ENCODE results near the gene ARMC5.
"Not testable (repeated sequence)": the region's sequence is repeated elsewhere in the genome, so short reads cannot be mapped to it uniquely, and the experiment has no call there.

The ARMC5 gene

DNA sequence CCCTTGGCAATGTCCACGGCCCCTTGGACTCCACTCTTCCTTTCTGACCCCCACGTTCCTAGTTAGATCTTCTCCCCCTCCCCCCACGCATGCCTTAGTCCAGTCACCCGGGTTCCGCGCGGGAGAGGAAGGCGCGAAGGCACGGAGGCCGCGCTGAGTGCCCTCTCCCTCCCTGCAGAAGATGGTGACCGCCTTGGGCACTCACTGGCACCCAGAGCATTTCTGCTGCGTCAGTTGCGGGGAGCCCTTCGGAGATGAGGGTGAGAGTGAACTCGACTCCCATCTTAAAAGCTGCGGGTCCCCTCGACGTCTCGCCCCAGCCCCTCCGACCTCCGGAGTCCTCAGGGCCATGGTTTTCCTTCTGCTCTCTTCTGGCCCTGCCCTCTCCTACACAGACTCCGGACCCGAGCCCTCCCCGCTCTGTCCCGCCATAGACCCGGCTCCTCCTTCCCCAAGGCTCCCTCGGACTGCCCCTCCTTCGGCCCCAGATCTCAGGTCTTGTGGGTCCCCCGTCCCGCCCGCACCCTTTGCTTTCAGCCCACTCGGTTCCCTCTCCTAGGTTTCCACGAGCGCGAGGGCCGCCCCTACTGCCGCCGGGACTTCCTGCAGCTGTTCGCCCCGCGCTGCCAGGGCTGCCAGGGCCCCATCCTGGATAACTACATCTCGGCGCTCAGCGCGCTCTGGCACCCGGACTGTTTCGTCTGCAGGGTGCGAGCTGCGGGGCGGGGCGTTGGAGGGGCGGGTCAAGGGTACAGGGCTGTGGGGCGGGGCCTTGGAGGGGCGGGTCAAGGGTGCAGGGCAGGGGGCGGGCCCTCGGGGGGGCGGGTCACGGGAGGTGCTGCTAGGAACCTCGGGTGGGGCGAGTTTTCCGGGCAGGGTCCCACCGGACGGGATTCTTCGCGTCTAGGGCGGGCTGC, 17.3 kb downstream of the ARMC5 start:
- DNase-seq (ENCODE audit: low spot score) = peak; percentile 52

DNA sequence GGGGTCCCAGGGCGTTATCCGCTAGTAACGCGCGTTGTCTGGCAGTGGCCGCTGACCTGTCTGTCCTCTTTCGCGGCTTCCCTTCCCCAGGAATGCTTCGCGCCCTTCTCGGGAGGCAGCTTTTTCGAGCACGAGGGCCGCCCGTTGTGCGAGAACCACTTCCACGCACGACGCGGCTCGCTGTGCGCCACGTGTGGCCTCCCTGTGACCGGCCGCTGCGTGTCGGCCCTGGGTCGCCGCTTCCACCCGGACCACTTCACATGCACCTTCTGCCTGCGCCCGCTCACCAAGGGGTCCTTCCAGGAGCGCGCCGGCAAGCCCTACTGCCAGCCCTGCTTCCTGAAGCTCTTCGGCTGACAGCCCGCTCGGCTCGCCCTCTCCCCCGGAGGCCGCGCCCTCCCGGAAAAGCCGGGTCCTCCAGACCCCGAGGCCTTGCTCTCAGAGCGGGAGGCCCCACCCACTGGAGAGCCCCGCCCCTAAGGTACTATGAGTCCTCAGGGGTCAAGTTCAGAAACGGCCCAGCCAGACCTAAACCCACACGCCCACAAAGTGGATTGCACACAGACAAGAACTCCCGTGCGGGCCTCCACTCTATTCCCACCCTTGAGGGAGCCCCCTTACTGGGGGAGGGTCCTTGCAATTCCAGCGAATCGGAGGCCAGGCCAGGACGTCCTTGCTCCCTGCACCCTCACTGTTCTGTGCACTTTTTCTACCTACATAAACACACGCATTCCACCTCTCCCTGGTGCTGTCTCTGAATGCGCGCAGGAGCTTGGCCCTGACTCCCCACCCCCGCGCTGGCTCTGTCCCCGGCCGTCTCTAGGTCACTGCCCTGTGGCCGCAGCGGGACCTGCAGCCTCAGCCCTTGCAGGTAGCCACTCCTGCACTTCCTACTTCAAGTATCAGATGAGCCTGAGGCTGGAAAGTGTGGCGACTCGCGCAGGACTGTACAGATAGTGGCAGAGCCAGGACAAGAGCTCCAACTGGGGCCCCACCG, 18.2 kb downstream of the ARMC5 start:
- peak; percentile 47 for DNase-seq (ENCODE audit: low spot score)

DNA sequence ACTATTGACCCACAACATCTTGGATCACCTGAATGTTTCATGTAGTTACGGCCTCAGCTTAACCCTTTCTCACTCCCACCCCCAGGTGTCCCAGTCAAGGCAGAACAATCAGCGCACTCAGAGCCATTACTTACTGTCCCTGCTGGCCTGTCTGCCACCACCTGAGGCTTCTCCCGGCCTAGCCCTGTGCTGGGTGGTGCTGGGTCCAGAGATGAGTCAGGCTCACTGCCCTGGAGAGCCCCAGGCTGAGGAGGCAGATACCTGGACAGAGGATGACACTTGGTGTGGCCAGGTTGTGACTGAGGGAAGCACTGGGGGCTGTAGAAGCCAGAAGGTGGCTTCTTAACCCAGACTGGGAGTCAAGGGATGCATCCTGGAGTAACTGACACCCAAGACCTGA, 19.7 kb downstream of the ARMC5 start:
- no peak for DNase-seq (ENCODE audit: low spot score)

- DNase-seq (ENCODE audit: low spot score) = no peak
Observed at GRCh38 chr16:31479751-31480150, 20.4 kb downstream of the ARMC5 start.

- peak; percentile 21 for DNase-seq (ENCODE audit: low spot score)
Observed at GRCh38 chr16:31480851-31481536, 21.7 kb downstream of the ARMC5 start.

GRCh38 chr16:31483081-31483480, 23.8 kb downstream of the ARMC5 start, which contains the start of gene SLC5A2:
Gene SLC5A2 (plus strand): TSS chr16:31483123. CDS start chr16:31483137, 14 bp downstream.
- DNase-seq (ENCODE audit: low spot score) = no peak

GRCh38 chr16:31484048-31484447, 24.7 kb downstream of the ARMC5 start:
- DNase-seq (ENCODE audit: low spot score) = not testable (repeated sequence)

GRCh38 chr16:31484491-31485171, 25.3 kb downstream of the ARMC5 start:
- no peak for DNase-seq (ENCODE audit: low spot score)

GRCh38 chr16:31485571-31485970, 26.3 kb downstream of the ARMC5 start:
- DNase-seq (ENCODE audit: low spot score) = no peak

DNA sequence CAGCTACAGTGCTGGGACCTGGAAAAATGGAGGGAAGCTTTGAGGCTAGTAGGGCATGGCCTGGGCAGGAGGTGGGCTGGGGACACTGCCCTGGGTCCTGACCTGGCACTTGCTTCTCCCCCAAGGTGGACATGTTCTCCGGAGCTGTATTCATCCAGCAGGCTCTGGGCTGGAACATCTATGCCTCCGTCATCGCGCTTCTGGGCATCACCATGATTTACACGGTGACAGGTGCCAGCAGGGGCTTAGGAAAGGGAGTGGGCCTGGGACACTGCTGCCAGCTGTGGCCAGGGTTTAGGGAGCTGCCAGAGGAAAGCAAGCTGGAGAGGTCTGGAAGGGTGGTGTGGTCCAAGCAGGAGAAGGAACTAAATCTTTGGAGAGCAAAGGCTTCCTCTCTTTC, 26.7 kb downstream of the ARMC5 start:
- no peak for DNase-seq (ENCODE audit: low spot score)

DNA sequence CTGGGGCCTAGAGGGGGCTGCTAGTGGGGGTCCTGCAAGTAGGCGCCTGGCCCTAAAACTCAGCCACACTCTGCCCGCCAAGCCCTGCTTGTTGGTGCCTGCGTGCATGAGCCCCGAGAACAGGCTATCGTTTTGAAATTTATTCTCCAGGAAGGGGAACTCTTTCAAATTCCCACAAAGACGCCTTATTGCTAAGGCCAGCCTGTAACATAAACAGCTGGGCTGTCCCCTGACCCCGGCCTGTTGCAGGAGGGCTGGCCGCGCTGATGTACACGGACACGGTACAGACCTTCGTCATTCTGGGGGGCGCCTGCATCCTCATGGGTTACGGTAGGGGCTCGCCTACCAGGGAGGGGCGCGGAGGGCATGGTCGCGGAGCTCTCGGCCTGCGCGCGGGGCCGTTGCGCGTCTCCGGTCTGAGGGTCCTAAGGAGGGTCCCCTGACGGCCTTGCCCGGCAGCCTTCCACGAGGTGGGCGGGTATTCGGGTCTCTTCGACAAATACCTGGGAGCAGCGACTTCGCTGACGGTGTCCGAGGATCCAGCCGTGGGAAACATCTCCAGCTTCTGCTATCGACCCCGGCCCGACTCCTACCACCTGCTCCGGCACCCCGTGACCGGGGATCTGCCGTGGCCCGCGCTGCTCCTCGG, 27.9 kb downstream of the ARMC5 start:
- no peak for DNase-seq (ENCODE audit: low spot score)

DNA sequence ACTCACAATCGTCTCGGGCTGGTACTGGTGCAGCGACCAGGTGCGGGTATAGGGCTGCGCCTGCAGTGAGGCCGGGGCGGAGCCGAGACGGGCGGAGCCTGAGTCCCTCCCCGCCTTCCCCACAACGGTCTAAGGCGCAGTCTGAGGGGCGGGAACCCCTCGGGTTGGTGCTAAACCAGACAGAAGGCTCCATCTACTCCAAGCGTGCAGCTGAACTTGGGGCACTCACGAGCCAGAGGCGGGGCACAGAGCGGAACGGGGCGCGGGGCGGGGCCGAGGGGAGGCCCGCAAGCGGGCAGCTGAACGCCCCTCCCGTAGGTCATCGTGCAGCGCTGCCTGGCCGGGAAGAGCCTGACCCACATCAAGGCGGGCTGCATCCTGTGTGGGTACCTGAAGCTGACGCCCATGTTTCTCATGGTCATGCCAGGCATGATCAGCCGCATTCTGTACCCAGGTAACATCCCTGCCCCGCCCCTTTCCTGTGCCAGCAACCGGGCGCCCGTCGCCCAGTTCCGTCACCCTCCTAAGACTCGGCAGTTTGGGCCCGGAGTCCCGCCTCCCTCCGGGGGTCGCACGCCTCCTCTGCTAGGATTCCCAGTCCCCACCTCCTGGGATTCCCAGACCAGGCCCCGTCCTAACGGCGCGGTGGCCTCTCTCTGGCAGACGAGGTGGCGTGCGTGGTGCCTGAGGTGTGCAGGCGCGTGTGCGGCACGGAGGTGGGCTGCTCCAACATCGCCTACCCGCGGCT, 28.6 kb downstream of the ARMC5 start:
- peak; percentile 62 for DNase-seq (ENCODE audit: low spot score)

DNA sequence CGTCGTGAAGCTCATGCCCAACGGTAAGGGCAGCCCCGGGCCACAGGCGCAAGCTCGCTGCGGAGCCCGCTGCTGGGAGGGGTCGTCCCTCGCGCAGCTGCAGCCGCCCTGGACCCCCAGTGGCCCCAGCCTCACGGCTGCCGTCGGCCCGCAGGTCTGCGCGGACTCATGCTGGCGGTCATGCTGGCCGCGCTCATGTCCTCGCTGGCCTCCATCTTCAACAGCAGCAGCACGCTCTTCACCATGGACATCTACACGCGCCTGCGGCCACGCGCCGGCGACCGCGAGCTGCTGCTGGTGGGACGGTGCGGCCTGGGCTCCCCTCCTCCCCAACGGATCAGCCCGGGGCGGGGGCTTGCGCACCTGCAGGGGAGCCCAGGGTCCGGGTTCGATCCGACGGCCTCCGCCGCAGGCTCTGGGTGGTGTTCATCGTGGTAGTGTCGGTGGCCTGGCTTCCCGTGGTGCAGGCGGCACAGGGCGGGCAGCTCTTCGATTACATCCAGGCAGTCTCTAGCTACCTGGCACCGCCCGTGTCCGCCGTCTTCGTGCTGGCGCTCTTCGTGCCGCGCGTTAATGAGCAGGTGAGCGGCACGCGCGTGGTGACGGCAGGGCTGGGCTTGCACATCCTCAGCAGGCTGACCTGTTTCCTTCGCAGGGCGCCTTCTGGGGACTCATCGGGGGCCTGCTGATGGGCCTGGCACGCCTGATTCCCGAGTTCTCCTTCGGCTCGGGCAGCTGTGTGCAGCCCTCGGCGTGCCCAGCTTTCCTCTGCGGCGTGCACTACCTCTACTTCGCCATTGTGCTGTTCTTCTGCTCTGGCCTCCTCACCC, 29.4 kb downstream of the ARMC5 start:
- DNase-seq (ENCODE audit: low spot score) = no peak

GRCh38 chr16:31489298-31489564, 29.9 kb downstream of the ARMC5 start:
- DNase-seq (ENCODE audit: low spot score) = no peak

GRCh38 chr16:31489616-31490584, 30.6 kb downstream of the ARMC5 start:
- no peak for DNase-seq (ENCODE audit: low spot score)

GRCh38 chr16:31491778-31492418, 32.6 kb downstream of the ARMC5 start:
- no peak for DNase-seq (ENCODE audit: low spot score)

DNA sequence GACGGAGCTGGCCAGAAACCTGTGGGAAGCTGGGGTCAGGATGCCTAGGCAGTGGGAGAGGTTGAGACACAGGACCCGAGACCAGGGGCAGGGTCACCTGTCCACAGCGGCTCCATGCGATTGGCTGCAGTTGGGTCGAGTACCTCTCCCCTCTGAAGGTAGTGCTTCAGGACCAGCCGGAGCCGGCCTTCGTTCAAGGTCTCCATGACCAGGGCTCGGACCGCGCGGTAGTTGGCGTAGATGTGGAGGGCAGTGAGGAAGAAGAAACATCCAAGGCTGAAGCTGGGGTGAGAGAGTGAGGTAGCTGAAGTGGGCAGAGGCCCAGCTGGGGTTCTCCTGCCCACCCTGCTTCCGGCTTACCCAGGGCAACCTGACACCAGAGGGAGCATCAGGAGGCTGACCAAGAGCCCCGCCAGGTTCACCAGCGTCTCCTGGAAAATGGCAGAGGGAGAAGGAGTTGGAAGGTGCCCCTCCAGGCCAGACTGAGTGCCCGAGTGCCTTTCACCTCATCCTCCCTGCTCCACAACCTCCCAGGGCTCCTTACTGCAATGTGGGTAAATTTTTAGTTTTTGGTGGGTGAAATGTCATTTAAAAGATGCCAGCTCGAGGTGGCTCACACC, 34.3 kb downstream of the ARMC5 start:
- no peak for DNase-seq (ENCODE audit: low spot score)
